Left cardiac atrium (tissue), 4 donors: ENCODE results near the gene INHBC. TPM values are rescaled to one million over a fixed set of nuclear protein-coding genes. Genes with fewer than 3 reads are reported as not detected.
"Not testable (repeated sequence)": the region's sequence is repeated elsewhere in the genome, so short reads cannot be mapped to it uniquely, and the experiment has no call there.

ENCODE experiments used
- ATAC-seq, 2 donors: fragments of 200-7000 bp; cut with Tn5 transposase; one replicate each; pipeline ENCODE4 v1.9.1; 2020; ENCODE audit warnings: mild to moderate bottlenecking in 2 of 2, moderate library complexity in 2 of 2
- DNase-seq: peaks from one replicate; pipeline ENCODE4 v3.0.0-alpha.2; 2020
- intact Hi-C, 2 donors: fragments of 100-400 bp; cut with DNase I; formaldehyde crosslinking; loops; one replicate each; pipeline versions ENCODE4 v1.14.1 to v1.15.1; 2022 to 2023
- long read RNA-seq: library from polyadenylated mRNA; unstranded; transcript quantifications from one replicate; pipeline ENCODE4 v2.0.0, GENCODE V29; 2021
- total RNA-seq, 2 donors: library from RNA; stranded (reverse); fragmentation: NEBNext Ultra II Directional; extraction: Animal tissue kit (Norgen Biotek cat#: 25700); gene quantifications; one replicate each; pipeline ENCODE4 v1.2.1, GENCODE V29; 2021
- donor health status: DM: no; HTN: yes; CAD: no.
- donor health status: DM: no; HTN: yes; CAD: no; lungs with severe emphysema.
- donor health status: DM: yes; HTN: yes; CAD: no.
- donor health status: Dilated cardiomyopathy.

The INHBC gene, protein sequence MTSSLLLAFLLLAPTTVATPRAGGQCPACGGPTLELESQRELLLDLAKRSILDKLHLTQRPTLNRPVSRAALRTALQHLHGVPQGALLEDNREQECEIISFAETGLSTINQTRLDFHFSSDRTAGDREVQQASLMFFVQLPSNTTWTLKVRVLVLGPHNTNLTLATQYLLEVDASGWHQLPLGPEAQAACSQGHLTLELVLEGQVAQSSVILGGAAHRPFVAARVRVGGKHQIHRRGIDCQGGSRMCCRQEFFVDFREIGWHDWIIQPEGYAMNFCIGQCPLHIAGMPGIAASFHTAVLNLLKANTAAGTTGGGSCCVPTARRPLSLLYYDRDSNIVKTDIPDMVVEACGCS
- total RNA-seq: not detected
- long read RNA-seq: 0 reads

DNA sequence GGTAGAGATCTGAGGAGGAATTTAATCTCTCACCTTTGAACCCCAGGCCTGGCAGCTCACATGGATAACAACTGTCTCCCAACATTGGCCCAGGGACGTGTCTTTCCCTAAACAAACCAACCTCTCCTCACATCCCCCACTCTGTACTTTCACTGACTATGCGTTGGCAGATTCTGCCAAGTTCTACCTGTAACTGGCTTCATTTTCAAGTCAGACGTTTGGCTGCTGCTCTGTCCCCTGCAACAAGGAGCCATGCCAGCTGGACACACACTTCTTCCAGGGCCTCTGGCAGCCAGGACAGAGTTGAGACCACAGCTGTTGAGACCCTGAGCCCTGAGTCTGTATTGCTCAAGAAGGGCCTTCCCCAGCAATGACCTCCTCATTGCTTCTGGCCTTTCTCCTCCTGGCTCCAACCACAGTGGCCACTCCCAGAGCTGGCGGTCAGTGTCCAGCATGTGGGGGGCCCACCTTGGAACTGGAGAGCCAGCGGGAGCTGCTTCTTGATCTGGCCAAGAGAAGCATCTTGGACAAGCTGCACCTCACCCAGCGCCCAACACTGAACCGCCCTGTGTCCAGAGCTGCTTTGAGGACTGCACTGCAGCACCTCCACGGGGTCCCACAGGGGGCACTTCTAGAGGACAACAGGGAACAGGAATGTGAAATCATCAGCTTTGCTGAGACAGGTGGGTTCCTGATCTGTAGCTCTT, at the start of gene INHBC:
INHBC (plus strand) TSS at position 268 of the 707 bp plus-strand sequence; CDS start at position 371, 103 bp downstream.
- ATAC-seq (no peak), DNase-seq (no peak)
- intact Hi-C loops: no loop called here

DNA sequence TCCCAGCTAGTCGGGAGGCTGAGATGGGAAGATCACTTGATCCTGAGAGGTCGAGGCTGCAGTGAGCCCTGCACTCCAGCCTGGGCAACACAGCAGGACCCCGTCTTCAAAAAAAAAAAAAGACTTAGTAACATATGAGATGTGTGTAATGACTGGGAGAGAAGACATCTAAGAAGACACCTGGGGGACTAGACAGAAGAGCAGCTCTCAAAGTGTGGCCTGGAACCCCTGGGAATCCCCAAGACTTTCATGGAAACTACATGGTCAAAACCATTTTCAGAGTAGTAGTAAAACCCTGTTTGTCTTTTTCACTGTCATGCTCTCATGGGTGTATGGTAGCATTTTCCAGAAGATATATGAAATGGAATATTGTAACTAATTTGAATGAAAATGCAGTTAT, 49.0 kb upstream of the INHBC start:
- DNase-seq (no peak), ATAC-seq (no peak)
- intact Hi-C loops: no loop called here

DNA sequence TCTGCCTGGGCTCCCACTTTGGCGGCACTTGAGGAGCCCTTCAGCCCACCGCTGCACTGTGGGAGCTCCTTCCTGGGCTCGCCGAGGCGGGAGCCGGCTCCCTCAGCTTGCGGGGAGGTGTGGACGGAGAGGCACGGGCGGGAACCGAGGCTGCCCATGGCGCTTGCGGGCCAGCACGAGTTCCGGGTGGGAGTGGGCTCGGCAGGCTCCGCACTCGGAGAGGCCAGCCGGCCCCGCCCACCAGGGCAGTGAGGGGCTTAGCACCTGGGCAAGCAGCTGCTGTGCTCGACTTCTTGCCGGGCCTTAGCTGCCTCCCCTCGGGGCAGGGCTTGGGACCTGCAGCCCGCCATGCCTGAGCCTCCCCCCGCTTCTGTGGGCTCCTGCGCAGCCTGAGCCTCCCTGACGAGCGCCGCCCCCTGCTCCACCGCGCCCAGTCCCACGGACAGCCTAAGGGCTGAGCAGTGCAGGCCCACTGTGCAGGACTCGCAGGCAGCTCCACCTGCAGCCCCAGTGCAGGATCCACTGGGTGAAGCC, 48.3 kb upstream of the INHBC start:
- DNase-seq (no peak), ATAC-seq (no peak)
- intact Hi-C loops: no loop called here

DNA sequence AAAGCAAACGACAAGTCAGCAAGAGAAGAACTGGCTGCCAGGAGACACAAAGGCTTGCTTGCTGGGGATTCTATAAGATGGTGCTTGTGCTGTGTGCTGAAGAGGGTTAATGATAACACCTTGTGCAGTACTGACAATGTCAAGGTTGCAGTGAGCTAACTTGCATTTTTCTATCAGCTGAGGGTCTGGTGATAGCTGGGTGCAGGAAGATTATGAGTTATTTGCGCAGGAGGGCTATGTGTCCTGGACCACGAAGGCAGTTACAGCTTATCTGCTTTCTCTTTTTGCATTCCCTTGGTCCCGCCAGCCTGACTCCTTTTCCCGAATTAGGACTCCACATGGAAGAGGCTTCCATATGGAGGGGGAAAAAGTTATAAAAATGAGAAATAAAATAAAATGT, 46.2 kb upstream of the INHBC start:
- intact Hi-C loops: no loop called here
- ATAC-seq (peak in 1 of 2 donors; percentile 28), DNase-seq (no peak)

DNA sequence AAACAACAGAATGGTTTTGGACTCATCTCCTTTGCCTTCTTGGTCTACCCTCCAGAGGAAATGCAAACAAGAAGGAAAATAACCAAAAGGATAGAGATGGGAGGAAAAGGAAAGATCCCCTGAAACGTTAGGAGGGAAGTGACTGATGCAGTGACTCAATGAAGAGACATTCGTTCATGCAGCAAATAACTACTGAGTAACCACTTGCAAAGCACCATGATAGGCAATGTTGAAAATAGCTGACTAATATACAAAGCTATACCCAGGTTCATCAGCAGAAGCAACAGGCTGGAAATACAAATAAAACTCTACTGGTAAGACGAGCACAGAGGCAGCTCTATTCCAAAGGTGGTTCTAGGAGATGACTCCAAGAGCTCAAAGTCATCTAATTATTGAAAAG, 45.6 kb upstream of the INHBC start:
- intact Hi-C loops: no loop called here
- ATAC-seq: peak in 1 of 2 donors; percentile 84
- no peak for DNase-seq

DNA sequence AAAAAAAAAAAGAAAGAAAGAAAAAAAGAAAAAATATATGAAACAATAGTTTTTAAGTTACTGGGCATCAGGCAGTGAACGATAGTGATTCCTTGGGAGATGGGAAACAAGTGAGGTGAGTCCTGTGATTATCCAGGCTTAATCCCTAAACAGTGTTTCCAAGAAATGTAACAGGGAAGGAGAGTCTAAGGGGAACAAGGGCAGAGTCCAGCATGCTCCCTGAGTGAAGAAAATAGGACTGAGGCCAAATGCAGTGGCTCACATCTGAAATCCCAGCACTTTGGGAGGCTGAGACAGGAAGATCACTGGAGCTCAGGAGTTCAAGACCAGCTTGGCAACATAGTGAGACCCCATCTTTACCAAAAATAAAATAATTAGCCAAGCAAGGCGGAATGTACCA, 44.4 kb upstream of the INHBC start:
- ATAC-seq: peak in 1 of 2 donors; percentile 18
- no peak for DNase-seq
- intact Hi-C loops: no loop called here

DNA sequence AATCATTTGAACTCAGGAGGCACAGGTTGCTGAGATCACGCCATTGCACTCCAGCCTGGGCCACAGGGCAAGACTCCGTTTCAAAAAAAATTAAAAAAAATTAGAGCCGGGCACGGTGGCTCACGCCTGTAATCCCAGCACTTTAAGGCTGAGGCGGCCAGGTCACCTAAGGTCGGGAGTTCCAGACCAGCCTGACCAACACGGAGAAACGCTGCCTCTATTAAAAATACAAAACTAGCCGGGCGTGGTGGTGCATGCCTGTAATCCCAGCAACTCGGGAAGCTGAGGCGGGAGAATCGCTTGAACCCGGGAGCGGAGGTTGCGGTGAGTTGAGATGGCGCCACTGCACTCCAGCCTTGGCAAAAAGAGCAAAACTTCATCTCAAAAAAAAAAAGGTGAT, 39.5 kb upstream of the INHBC start:
- no peak for ATAC-seq
- intact Hi-C loops: no loop called here
- DNase-seq: no peak

DNA sequence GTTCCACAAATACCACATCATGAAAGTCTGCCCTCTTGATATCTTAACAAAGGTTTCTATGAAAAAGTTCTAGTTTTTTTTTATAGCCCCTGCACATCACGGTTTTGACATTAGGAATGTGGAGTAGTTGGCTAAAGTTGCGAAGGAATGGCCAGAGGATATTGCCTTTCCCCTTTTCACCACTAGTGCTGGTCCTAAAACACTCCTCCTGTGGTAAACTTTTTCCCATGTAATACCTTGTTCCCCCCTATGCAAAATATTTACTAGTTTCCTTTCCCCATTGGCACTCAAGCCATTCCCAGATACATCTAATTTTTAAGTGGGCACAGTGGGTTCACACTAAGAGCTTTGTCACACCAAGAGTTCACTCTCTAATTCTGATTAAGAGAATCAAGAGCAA, 37.1 kb upstream of the INHBC start:
- DNase-seq (no peak), ATAC-seq (no peak)
- intact Hi-C loops: no loop called here

DNA sequence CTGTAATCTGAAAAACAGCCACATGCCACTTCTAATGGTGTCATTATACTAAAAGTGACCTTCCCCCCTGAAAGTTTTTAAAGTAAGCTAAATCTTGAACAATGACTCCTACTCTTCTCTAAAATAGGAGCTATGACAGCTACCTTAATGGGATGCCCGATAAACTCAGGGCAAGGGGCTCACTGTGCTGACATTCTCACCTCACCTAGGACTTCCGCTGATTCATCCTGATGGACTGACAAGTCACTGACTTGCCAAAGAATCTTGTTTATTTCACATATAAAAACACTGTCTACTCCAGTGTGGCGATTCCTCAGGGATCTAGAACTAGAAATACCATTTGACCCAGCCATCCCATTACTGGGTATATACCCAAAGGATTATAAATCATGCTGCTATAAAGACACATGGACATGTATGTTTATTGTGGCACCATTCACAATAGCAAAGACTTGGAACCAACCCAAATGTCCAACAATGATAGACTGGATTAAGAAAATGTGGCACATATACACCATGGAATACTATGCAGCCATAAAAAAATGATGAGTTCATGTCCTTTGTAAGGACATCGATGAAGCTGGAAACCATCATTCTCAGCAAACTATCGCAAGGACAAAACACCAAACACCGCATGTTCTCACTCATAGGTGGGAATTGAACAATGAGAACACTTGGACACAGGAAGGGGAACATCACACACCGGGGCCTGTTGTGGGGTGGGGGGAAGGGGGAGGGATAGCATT, 34.7 kb upstream of the INHBC start:
- ATAC-seq, DNase-seq, intact Hi-C loops: not testable (repeated sequence)

DNA sequence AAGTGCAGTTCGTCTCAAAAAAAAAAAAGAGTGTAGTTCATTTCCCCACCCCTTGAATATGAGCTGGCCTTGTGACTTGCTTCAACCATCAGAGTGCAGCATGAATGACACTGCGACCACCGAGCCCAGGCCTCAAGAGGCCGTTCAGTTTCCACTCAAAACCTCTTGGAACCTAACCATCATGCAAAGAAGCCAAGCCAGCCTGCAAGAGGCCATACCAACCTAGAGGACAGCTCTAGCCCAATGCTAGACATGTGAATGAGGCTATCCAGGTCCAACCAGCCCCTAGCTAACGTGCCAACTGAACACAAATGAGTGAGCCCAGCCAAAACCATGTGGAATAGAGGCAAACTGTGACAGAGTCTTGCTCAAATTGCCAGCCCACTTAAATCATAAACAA, 33.4 kb upstream of the INHBC start:
- no peak for ATAC-seq
- intact Hi-C loops: no loop called here
- no peak for DNase-seq

DNA sequence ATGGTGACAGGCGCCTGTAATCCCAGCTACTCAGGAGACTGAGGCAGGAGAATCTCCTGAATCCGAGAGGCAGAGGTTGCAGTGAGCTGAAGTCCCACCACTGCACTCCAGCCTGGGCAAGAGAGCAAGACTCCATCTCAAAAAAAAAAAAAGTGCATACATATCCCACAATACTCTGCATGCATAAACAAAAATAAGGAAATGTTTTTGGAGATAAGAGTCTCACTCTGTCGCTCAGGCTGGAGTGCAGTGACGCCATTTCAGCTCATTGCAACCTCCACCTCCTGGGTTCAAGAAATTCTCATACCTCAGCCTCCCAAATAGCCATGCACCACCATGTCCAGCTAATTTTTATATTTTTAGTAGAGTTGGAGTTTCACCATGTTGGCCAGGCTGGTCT, 32.4 kb upstream of the INHBC start:
- DNase-seq, intact Hi-C loops, ATAC-seq: not testable (repeated sequence)

DNA sequence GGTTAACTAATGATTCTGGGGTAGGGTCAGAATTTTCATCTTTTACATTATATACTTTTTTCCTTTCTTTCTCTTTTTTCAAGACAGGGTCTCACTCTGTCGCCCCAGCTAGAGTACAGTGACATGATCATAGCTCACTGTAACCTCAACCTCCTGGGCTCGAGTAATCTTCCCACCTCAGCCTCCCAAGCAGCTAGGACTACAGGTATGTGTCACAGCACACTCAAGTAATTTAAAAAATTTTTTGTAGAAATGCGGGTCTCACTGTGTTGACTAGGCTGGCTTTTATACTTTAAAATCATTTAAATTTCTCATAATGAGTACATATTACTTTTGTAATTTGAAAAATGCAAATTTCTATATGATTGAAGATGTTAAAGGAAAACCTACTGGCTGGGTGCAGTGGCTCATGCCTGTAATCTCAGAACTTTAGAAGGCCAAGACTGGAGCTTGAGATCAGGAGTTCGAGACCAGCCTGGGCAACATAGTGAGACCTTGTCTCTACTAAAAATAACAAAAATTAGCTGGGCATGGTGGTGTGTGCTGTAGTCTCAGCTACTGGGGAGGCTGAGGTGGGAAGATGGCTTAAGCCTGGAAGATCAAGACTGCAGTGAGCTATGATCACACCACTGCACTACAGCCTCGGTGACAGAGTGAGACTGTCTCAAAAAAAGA, 29.5 kb upstream of the INHBC start:
- DNase-seq: no peak
- intact Hi-C loops: no loop called here
- no peak for ATAC-seq

DNA sequence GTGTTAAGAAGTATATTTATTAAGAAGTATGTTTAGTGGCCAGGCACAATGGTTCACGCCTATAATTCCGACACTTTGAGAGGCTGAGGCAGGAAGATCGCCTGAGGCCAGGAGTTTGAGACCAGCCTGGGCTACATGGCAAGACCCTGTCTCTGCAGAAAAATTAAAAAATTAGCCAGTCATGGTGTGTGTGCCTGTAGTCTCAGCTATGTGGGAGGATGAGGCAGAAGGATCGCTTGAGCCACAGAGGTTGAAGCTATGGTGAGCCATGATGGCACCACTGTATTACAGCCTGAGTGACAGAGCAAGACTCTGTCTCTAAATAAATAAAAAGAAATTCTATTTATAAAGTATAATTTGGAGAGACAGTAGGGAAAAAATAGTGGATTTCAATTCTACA, 24.1 kb upstream of the INHBC start:
- no peak for ATAC-seq
- intact Hi-C loops: no loop called here
- DNase-seq: no peak

DNA sequence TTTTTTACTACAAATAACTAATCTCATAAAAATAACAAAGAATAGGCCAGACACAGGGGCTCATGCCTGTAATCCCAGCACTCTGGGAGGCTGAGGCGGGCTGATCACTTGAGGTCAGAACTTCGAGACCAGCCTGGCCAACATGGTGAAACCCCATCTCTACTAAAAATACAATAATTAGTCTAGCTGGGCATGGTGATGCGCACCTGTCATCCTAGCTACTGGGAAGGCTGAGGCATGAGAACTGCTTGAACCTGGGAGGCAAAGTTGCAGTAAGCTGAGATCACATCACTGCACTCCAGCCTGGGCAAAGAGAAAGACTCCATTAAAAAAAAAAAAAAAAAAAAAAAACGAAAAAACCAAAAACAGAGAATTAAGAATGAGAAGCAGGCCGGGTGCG, 20.4 kb upstream of the INHBC start:
- ATAC-seq, intact Hi-C loops: not testable (repeated sequence)

DNA sequence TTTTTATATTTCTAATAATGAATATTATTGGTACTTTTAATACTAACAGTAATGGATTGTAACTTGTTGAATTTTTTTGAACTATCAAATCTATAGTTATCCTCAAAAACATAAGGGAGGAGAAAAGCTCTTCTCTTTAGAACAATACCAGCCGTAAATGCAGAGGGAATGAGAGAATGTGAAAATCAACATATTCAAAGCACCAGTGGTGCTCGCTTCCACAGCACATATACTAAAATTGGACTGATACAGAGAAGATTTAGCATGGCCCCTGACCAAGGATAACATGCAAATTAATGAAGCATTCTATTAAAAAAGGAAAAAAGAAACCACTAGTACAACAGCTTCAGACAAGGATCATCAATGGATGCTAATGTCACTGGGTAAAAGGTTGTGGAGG, 19.5 kb upstream of the INHBC start:
- DNase-seq (no peak), ATAC-seq (no peak)
- intact Hi-C loops: no loop called here

More for the DNA sequence above, 20.4 kb upstream of the INHBC start:
- DNase-seq: not testable (repeated sequence)

DNA sequence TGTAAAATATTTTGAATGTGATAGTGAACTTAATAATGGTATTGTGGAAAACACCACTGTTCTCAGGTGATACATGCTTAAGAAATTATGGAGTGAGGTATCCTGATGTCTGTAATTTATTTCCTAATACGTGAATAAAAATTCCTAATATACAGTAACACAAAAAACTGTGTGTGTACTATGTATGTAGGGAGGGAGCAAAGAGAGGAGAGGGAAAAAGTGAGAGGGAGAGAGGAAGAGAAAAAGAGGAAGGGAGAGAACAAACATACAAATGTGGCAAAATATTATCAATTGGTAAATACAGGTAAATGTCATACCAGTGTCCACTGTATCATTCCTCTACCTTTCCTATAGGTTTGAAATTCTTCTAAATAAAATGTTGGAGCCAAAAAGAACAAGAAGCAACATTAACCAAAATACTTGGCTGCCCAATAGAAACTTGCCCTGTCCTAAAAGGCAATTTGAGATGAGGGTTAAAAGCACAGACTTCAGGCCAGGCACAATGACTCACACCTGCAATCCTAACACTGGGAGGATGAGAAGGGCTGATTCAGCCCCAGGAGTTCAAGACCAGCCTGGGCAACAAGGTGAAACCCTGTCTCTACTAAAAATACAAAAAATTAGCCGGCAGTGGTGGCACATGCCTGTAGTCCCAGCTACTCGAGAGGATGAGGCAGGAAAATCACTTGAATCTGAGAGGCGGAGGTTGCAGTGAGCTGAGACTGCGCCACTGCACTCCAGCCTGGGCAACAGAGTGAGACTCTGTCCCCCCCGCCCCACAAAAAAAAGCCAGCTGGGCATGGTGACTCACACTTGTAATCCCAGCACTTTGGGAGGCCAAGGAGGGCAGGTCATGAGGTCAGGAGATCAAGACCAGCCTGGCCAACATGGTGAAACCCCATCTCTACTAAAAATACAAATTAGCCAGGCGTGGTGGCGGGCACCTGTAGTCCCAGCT, 18.3 kb upstream of the INHBC start:
- intact Hi-C loops: no loop called here
- DNase-seq: no peak
- ATAC-seq: peak in 1 of 2 donors; percentile 29

DNA sequence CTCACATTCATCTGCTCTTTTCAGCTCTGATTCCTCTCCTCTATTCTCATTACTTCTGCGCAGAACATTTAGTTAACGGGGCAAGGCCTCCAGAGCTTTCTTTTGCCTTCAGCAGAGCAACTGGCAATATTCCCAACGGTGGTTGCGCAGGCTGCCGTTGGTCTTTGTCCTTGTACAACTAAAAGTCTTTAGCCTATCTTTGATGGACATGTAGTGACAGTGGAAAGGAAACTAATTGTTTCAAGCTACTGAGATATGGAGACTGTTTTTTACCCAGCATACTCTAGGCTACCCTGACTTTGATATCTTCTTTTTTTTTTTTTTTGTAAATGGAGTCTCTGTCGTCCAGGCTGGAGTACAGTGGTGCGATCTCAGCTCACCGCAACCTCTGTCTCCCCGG, 16.3 kb upstream of the INHBC start:
- intact Hi-C loops: no loop called here
- DNase-seq: no peak
- ATAC-seq: no peak

DNA sequence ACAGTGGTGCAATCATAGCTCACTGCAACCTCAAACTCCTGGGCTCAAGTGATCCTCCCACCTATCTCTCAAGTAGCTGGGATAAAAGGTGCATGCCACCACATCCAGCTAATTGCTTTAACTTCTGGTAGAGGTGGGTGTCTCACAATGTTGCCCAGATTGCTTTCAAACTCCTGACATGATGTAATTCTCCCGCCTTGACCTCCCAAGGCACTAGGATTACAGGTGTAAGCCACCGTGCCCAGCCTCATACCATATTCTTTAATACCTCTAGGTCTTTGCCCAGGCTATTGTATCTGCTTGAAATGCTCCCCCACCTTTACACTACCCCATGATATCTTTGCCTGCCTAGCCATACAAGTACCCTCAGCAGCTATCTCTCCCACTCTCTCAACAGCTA, 15.1 kb upstream of the INHBC start:
- DNase-seq: no peak
- intact Hi-C loops: no loop called here
- no peak for ATAC-seq
